PC-3 (cell line): Measurements from ENCODE around the gene OR7C1. TPM values are rescaled to one million over a fixed set of nuclear protein-coding genes. Genes with fewer than 3 reads are reported as not detected.

ENCODE experiments used
- ATAC-seq: fragments of 200-7000 bp; cut with Tn5 transposase; 2 replicates; pipeline ENCODE4 v1.9.1; 2020; ENCODE audit warnings: mild to moderate bottlenecking, moderate library complexity
- Bru-seq: library from RNA; stranded (reverse); fragments of 400-500 nt; gene quantifications from one replicate; lab custom pipeline; 2021; lab: Mats Ljungman, UMichigan
- BruChase-seq, 2 experiments: library from RNA; stranded (reverse); fragments of 400-500 nt; gene quantifications; one replicate each; lab custom pipeline; 2021; lab: Mats Ljungman, UMichigan
- BruUV-seq: library from RNA; stranded (reverse); fragments of 400-500 nt; replicated peaks from 2 replicates; lab custom pipeline; 2021; lab: Mats Ljungman, UMichigan
- CTCF ChIA-PET: fragments of 300-600 bp; sonication (Branson Sonifier 250); formaldehyde crosslinking; loops from one replicate; lab custom pipeline; 2022; ENCODE audit warnings: antibody characterized with exemption; lab: Charles Lee
- POLR2A ChIA-PET: fragments of 300-600 bp; sonication (Branson Sonifier 250); formaldehyde crosslinking; loops from one replicate; lab custom pipeline; 2022; ENCODE audit warnings: antibody characterized with exemption; ENCODE audit not compliant: unreplicated experiment; lab: Charles Lee
- DNase-seq: peaks from one replicate; pipeline ENCODE4 v3.0.0-alpha.2; 2015
- H2AFZ ChIP-seq: fragments of 300-600 bp; sonication (generic); 2 replicates; pipeline ENCODE4 v1.6.0; 2016; ENCODE audit warnings: antibody characterized with exemption, low read length
- H3F3A ChIP-seq: fragments of 300-600 bp; sonication (generic); one replicate; pipeline ENCODE4 v1.6.0; 2017; ENCODE audit warnings: antibody characterized with exemption, low read length, control low read depth, mild to moderate bottlenecking; ENCODE audit not compliant: unreplicated experiment
- H3K27ac ChIP-seq: fragments of 300-600 bp; sonication (generic); 2 replicates; pipeline ENCODE4 v1.5.1; 2016; ENCODE audit warnings: mild to moderate bottlenecking, low read length
- H3K27me3 ChIP-seq: fragments of 300-600 bp; sonication (generic); 2 replicates; pipeline ENCODE4 v1.6.1; 2016; ENCODE audit warnings: low read length, mixed read lengths
- H3K36me3 ChIP-seq: fragments of 300-600 bp; sonication (generic); 2 replicates; pipeline ENCODE4 v1.6.1; 2016; ENCODE audit warnings: low read depth, mixed run types, low read length, mixed read lengths
- H3K4me1 ChIP-seq: fragments of 300-600 bp; sonication (generic); 2 replicates; pipeline ENCODE4 v1.5.1; 2016; ENCODE audit warnings: low read length; ENCODE audit not compliant: insufficient read depth
- H3K4me2 ChIP-seq: fragments of 300-600 bp; sonication (generic); 2 replicates; pipeline ENCODE4 v1.6.0; 2016; ENCODE audit warnings: low read length
- H3K4me3 ChIP-seq: fragments of 300-600 bp; sonication (generic); 2 replicates; pipeline ENCODE4 v1.5.1; 2016; ENCODE audit warnings: mild to moderate bottlenecking, low read length, mixed read lengths
- H3K79me2 ChIP-seq: fragments of 300-600 bp; sonication (generic); 2 replicates; pipeline ENCODE4 v1.6.1; 2017; ENCODE audit warnings: low read length, mixed read lengths
- H3K9ac ChIP-seq: fragments of 300-600 bp; sonication (generic); 2 replicates; pipeline ENCODE4 v1.6.0; 2016; ENCODE audit warnings: mild to moderate bottlenecking, low read length
- H3K9me2 ChIP-seq: fragments of 300-600 bp; sonication (generic); replicated peaks from 2 replicates; pipeline ENCODE4 v1.6.1; 2016; ENCODE audit warnings: mixed run types, low read length, mixed read lengths
- H3K9me3 ChIP-seq: fragments of 300-600 bp; sonication (generic); 2 replicates; pipeline ENCODE4 v1.6.1; 2016; ENCODE audit warnings: low read length, mixed read lengths
- H4K20me1 ChIP-seq: fragments of 300-600 bp; sonication (generic); 2 replicates; pipeline ENCODE4 v1.6.1; 2016; ENCODE audit warnings: low read length, mixed read lengths
- EZH2 ChIP-seq: fragments of 300-600 bp; sonication (generic); IDR thresholded peaks from one replicate; pipeline ENCODE4 v1.6.1; 2017; ENCODE audit warnings: antibody characterized with exemption, mild to moderate bottlenecking, low read length; ENCODE audit not compliant: unreplicated experiment
- EZH2phosphoT487 ChIP-seq: fragments of 300-600 bp; sonication (generic); IDR thresholded peaks from 2 replicates; pipeline ENCODE4 v1.6.1; 2018; ENCODE audit warnings: mild to moderate bottlenecking, antibody characterized with exemption, low read length, borderline replicate concordance
- intact Hi-C: fragments of 100-400 bp; cut with micrococcal nuclease; formaldehyde crosslinking; loops from 2 replicates; pipeline ENCODE4 v1.9.0; 2023
- long read RNA-seq: library from polyadenylated mRNA; unstranded; transcript quantifications from one replicate; pipeline ENCODE4 v2.0.0, GENCODE V29; 2021; ENCODE audit not compliant: unreplicated experiment
- total RNA-seq: library from RNA; depleted of rRNA; stranded (reverse); fragments of >200 nt; gene quantifications from 2 replicates; pipeline ENCODE4 v1.2.3, GENCODE V29; 2014; rRNA removed
- TF ChIP-seq, protein P1 (sequence below): fragments of 300-600 bp; sonication (generic); conservative IDR thresholded peaks from 2 replicates; pipeline ENCODE4 v1.5.1; 2017; ENCODE audit warnings: antibody characterized with exemption, low read depth, mild to moderate bottlenecking, low read length

OR7C1 gene
- total RNA-seq (not detected in 2 replicates), Bru-seq, nascent RNA (not detected), BruChase-seq, experiment 1, labeled RNA remaining after a 6-hour chase (percentile 2 among the genes with signal in this experiment), BruChase-seq, experiment 2, labeled RNA remaining after a 2-hour chase (not detected)
- long read RNA-seq = 0 reads

DNA sequence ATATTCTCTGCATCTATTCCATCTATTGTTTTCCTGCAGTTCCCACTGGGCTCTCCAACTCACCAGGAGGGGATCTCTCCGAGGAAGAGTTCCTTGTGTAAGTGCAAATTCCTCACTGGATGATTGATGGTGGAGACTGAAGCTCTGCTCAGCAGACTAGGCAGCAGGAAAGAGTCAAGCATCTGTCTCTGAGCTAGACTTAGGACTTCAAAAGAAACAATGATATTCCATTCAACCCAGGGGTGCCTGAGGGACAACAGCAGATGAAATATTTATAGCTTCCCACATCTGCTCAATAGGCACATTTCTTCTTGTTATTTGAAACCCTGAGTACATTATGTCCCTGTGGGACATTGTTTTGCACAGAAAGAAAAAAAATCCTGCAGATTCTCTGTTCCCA, at the start of gene OR7C1, which contains the start of gene OR7A5:
OR7C1 (minus strand) TSS at position 175 of the 400 bp plus-strand sequence. CDS start 35,049 bp downstream, outside the sequence.
OR7A5 (minus strand) TSS at position 175 of the 400 bp plus-strand sequence. CDS start 6,944 bp downstream, outside the sequence.
- Histone ChIP-seq H3K27ac (no peak within 1 kb of the TSS), H3K9ac (no peak within 1 kb of the TSS), H4K20me1 (no peaks in the 10 kb centered on the region), H3F3A (no peaks in the 10 kb centered on the region), H3K4me2 (no peak within 1 kb of the TSS), H3K9me3 (no peaks in the 10 kb centered on the region), H3K4me3 (no peak within 1 kb of the TSS), H3K4me1 (no peaks in the 10 kb centered on the region), H3K79me2 (no peaks in the 10 kb centered on the region), H3K27me3 (peaks cover 48% of the 10 kb centered on the region), H3K9me2 (no peaks in the 10 kb centered on the region), H3K36me3 (no peaks in the 10 kb centered on the region), H2AFZ (no peak within 1 kb of the TSS)
- ATAC-seq = no peak
- no TSS peak for BruUV-seq
- no peak for DNase-seq
- TF ChIP-seq, protein P1, sequence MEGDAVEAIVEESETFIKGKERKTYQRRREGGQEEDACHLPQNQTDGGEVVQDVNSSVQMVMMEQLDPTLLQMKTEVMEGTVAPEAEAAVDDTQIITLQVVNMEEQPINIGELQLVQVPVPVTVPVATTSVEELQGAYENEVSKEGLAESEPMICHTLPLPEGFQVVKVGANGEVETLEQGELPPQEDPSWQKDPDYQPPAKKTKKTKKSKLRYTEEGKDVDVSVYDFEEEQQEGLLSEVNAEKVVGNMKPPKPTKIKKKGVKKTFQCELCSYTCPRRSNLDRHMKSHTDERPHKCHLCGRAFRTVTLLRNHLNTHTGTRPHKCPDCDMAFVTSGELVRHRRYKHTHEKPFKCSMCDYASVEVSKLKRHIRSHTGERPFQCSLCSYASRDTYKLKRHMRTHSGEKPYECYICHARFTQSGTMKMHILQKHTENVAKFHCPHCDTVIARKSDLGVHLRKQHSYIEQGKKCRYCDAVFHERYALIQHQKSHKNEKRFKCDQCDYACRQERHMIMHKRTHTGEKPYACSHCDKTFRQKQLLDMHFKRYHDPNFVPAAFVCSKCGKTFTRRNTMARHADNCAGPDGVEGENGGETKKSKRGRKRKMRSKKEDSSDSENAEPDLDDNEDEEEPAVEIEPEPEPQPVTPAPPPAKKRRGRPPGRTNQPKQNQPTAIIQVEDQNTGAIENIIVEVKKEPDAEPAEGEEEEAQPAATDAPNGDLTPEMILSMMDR = no peak
- no peak for TF ChIP-seq EZH2phosphoT487
- intact Hi-C loops = no loop called here
- ChIA-PET CTCF (no interaction called here), POLR2A (no interaction called here)

- Histone ChIP-seq H2AFZ (no peak overlapping the region), H3K36me3 (no peaks in the 10 kb centered on the region), H4K20me1 (no peaks in the 10 kb centered on the region), H3K27me3 (peaks cover 53% of the 10 kb centered on the region), H3K4me1 (no peaks in the 10 kb centered on the region), H3F3A (no peaks in the 10 kb centered on the region), H3K9me3 (no peaks in the 10 kb centered on the region), H3K79me2 (no peaks in the 10 kb centered on the region), H3K9me2 (no peaks in the 10 kb centered on the region), H3K4me3 (no peak overlapping the region), H3K27ac (no peak overlapping the region), H3K4me2 (no peak overlapping the region), H3K9ac (no peak overlapping the region)
- DNase-seq = peak; percentile 68
- ChIA-PET CTCF (interaction anchor here (0.6 kb wide), 1 partner anchor 186 kb away, joined by 6 read pairs; no protein-coding TSS in a partner anchor), POLR2A (no interaction called here)
- peak; percentile 51; the same call in 1 of the 2 replicates for ATAC-seq
- TF ChIP-seq EZH2 = no peak
- TF ChIP-seq, protein P1 = peak; percentile 84
- intact Hi-C loops = loop anchor here (1.0 to 10.0 kb wide), 3 partner anchors 17 to 279 kb away; no protein-coding TSS in a partner anchor
- BruUV-seq = no TSS peak
These were observed 36.7 kb upstream of the OR7C1 start for GRCh38 chr19:14871619-14872230.

GRCh38 chr19:14868497-14868896, 33.5 kb upstream of the OR7C1 start:
- H3K36me3 ChIP-seq = no peaks in the 10 kb centered on the region
- H2AFZ ChIP-seq = no peak overlapping the region
- ATAC-seq = no peak
- H3K9me2 ChIP-seq = no peaks in the 10 kb centered on the region
- H3K27ac ChIP-seq = no peak overlapping the region
- no peak overlapping the region for H3K4me2 ChIP-seq
- TF ChIP-seq, protein P1 = no peak
- TF ChIP-seq EZH2phosphoT487 (no peak), EZH2 (no peak)
- peaks cover 63% of the 10 kb centered on the region for H3K27me3 ChIP-seq
- intact Hi-C loops = no loop called here
- no peaks in the 10 kb centered on the region for H3K4me1 ChIP-seq
- no peaks in the 10 kb centered on the region for H4K20me1 ChIP-seq
- H3F3A ChIP-seq = no peaks in the 10 kb centered on the region
- CTCF ChIA-PET = interaction anchor here (0.5 kb wide), 1 partner anchor 77 kb away, joined by 12 read pairs; no protein-coding TSS in a partner anchor
- BruUV-seq = no TSS peak
- DNase-seq = no peak
- H3K79me2 ChIP-seq = no peaks in the 10 kb centered on the region
- no peak overlapping the region for H3K9ac ChIP-seq
- no peak overlapping the region for H3K4me3 ChIP-seq
- POLR2A ChIA-PET = no interaction called here
- no peaks in the 10 kb centered on the region for H3K9me3 ChIP-seq
